ENCODE measurements around the gene DNAAF3.

The DNAAF3 gene

GRCh38 chr19:55149078-55150003 lies 17.1 kb downstream of the DNAAF3 start, which contains the start of gene TNNT1:
TNNT1 (minus strand) TSS chr19:55149206; CDS start chr19:55147157, 2,049 bp downstream.
- TF ChIP-seq, protein P1, sequence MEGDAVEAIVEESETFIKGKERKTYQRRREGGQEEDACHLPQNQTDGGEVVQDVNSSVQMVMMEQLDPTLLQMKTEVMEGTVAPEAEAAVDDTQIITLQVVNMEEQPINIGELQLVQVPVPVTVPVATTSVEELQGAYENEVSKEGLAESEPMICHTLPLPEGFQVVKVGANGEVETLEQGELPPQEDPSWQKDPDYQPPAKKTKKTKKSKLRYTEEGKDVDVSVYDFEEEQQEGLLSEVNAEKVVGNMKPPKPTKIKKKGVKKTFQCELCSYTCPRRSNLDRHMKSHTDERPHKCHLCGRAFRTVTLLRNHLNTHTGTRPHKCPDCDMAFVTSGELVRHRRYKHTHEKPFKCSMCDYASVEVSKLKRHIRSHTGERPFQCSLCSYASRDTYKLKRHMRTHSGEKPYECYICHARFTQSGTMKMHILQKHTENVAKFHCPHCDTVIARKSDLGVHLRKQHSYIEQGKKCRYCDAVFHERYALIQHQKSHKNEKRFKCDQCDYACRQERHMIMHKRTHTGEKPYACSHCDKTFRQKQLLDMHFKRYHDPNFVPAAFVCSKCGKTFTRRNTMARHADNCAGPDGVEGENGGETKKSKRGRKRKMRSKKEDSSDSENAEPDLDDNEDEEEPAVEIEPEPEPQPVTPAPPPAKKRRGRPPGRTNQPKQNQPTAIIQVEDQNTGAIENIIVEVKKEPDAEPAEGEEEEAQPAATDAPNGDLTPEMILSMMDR (conservative IDR thresholded peaks at IDR 0.05; ENCODE audit: low read depth, low read length) = no peak
- DNase-seq (ENCODE audit: low read depth) = no peak
- H3K4me3 ChIP-seq (ENCODE audit: low read length) = no peak within 1 kb of the TSS

GRCh38 chr19:55147545-55148251 lies 18.7 kb downstream of the DNAAF3 start:
- TF ChIP-seq, protein P1 (conservative IDR thresholded peaks at IDR 0.05; ENCODE audit: low read depth, low read length) = no peak
- no peak overlapping the region for H3K4me3 ChIP-seq (ENCODE audit: low read length)
- DNase-seq (ENCODE audit: low read depth) = no peak

DNA sequence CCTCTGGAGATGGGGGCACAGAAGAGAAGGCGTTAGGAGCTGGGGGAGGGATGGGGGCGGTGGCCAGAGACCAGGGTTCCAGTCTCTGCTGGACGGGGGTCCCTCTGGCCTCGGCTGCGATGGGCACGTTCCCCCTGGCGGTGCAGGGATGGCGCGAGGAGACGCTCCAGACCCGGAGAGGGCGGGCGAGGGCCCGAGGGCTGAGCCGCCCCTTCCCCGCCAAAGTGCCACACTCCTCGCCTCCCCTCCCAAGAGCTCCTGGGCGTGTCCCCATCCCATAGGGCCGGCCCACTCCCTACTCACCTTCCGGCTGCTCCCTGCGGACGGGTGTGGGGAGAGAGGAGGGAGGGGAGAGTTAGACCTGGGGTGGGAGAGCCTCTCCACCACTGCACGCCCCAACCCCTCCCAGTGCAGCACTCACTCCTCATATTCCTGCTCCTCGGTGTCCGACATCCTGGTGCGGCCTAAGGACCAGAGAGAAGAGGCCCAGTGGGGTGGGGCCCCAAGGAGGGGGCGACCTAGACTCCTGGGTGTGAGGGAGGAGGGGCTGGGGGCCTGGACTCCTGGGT lies 19.6 kb downstream of the DNAAF3 start:
- H3K4me3 ChIP-seq (ENCODE audit: low read length) = no peak overlapping the region
- DNase-seq (ENCODE audit: low read depth) = no peak
- TF ChIP-seq, protein P1 (conservative IDR thresholded peaks at IDR 0.05; ENCODE audit: low read depth, low read length) = no peak

DNA sequence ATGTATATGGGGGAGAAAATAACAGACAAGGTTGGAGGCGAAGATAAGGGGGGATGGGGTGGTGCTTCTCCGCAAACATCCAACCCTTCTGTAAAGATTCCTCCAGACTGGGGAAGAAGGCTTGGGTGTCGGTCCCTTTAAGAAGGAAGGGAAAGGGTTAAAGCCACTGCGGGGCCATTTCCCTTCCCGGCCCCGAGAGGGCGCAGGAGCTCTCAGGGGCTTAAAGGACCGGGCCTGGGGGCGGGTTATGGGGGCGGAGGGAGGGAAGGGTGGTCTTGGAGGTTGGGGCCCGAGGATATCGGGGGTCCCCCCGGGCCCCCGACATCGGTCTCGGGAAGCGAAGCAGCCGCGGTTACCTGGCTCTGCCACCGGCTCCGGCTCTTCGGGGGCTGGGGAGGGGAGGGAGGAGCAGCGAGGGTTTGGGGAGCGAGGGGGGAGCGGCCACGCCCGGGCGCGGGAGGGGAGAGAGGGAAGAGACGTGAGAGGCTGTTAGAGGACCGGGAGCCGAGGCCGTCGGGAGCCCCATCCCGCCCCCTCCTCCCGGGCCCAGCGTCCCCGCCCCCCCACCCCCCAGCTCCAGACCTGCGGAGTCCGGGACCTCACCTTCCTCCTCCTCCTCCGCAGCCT lies 20.2 kb downstream of the DNAAF3 start:
- TF ChIP-seq, protein P1 (conservative IDR thresholded peaks at IDR 0.05; ENCODE audit: low read depth, low read length) = peak; percentile 67
- no peak overlapping the region for H3K4me3 ChIP-seq (ENCODE audit: low read length)
- no peak for DNase-seq (ENCODE audit: low read depth)

- TF ChIP-seq, protein P1 (conservative IDR thresholded peaks at IDR 0.05; ENCODE audit: low read depth, low read length) = no peak
- no peak for DNase-seq (ENCODE audit: low read depth)
- no peak overlapping the region for H3K4me3 ChIP-seq (ENCODE audit: low read length)
These were observed 21.2 kb downstream of the DNAAF3 start for GRCh38 chr19:55145232-55145631.

GRCh38 chr19:55141696-55142095 lies 24.7 kb downstream of the DNAAF3 start:
- no peak for DNase-seq (ENCODE audit: low read depth)
- no peak overlapping the region for H3K4me3 ChIP-seq (ENCODE audit: low read length)
- TF ChIP-seq, protein P1 (conservative IDR thresholded peaks at IDR 0.05; ENCODE audit: low read depth, low read length) = no peak

All from retinal pigment epithelial cell (primary cell).